Esophagus muscularis mucosa (tissue), 3 donors: ENCODE data around the gene IL1RN.

Source experiments
- CTCF ChIP-seq, 3 experiments: fragments of 200-600 bp in 2 of 3; fragments of 450-650 bp in 1 of 3; sonication (generic) in 2 of 3; IDR thresholded peaks; one replicate each; pipeline ENCODE4 v1.5.1; 2017 to 2019; ENCODE audit warnings: antibody characterized with exemption in 3 of 3, mild to moderate bottlenecking in 2 of 3, moderate library complexity in 1 of 3
- POLR2A ChIP-seq: fragments of 450-650 bp; IDR thresholded peaks from one replicate; pipeline ENCODE4 v1.6.1; 2017; ENCODE audit warnings: antibody characterized with exemption, moderate library complexity, mild to moderate bottlenecking, low read depth

DNA sequence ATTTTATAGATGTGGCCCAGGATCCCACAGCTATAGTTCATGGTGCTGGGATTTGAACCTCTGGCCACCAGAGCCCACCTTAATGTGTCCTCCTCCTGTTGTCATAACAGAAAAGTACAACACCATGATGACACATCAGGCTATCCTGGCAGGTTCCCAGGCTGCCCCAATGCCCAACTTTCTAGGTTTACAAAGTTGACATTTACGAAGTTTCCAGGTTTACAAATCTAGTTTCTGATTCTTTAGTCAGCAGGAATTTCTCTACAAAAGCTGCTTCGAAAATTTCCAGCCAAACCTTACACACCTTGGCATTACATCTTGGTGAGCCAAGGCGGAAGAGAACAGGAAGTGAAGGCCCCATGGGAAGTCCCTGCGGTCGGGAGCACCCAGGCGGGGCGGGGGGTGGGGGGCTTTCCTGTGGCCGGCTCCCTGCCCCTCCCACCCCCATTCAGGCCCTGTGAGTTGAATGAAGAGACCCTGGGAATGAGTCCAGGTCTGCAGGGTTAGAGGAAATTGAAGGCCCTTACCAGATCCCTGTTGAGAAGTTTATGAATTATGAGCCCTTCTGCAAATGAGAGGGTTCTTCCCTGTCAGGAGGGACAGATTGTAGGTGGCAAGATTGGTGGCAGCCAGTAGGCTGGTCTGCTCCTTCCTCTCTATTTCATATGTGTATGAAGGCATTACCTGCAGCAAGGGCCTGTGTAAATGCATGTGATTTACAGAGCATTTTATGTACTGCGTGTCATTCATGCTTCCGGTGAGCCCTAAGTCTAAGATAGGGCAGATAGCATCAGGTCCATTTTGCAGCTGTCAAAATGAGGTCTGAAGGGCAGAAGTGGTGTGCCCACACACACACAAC, 11.1 kb upstream of the IL1RN start:
- no peak for TF ChIP-seq POLR2A
- TF ChIP-seq CTCF (IDR thresholded peaks at IDR 0.05): no peak
